OCI-LY7 (cell line): ENCODE measurements around the gene GJC2. TPM values are rescaled to one million over a fixed set of nuclear protein-coding genes. Genes with fewer than 3 reads are reported as not detected.

ENCODE experiments used
- BruUV-seq: library from RNA; stranded (reverse); fragments of 400-500 nt; replicated peaks from 2 replicates; lab custom pipeline; 2021; lab: Mats Ljungman, UMichigan
- CTCF ChIA-PET: fragments of 300-600 bp; sonication (Branson Sonifier 250); formaldehyde crosslinking; loops from one replicate; lab custom pipeline; 2022; ENCODE audit warnings: antibody characterized with exemption; ENCODE audit not compliant: unreplicated experiment; lab: Charles Lee
- POLR2A ChIA-PET: fragments of 300-600 bp; sonication (Branson Sonifier 250); formaldehyde crosslinking; loops from one replicate; lab custom pipeline; 2022; ENCODE audit warnings: antibody characterized with exemption; lab: Charles Lee
- DNase-seq: peaks from one replicate; pipeline ENCODE4 v3.0.0-alpha.2; 2015; ENCODE audit warnings: low spot score
- H2AFZ ChIP-seq: fragments of 200-600 bp; sonication (generic), shearing (Covaris generic); 2 replicates; pipeline ENCODE4 v1.6.1; 2014; ENCODE audit warnings: mild to moderate bottlenecking, antibody characterized with exemption, low read length, moderate library complexity
- H3K27ac ChIP-seq: fragments of 200-600 bp; sonication (generic); 2 replicates; pipeline ENCODE4 v1.5.1; 2014; ENCODE audit warnings: mixed run types, low read depth, mild to moderate bottlenecking, moderate library complexity, low read length, inconsistent platforms; ENCODE audit not compliant: poor library complexity, severe bottlenecking
- H3K36me3 ChIP-seq: fragments of 200-600 bp; sonication (generic); 2 replicates; pipeline ENCODE4 v1.6.1; 2014; ENCODE audit warnings: mild to moderate bottlenecking, antibody characterized with exemption, low read length, moderate library complexity, mixed read lengths; ENCODE audit not compliant: insufficient read depth
- H3K4me1 ChIP-seq: fragments of 200-600 bp; sonication (generic); 2 replicates; pipeline ENCODE4 v1.5.1; 2014; ENCODE audit warnings: mild to moderate bottlenecking, low read length; ENCODE audit not compliant: insufficient read depth, poor library complexity, severe bottlenecking
- H3K4me2 ChIP-seq: fragments of 200-600 bp; sonication (generic); 2 replicates; pipeline ENCODE4 v1.6.1; 2014; ENCODE audit warnings: mild to moderate bottlenecking, low read length
- H3K4me3 ChIP-seq: fragments of 200-600 bp; sonication (generic); 2 replicates; pipeline ENCODE4 v1.5.1; 2014; ENCODE audit warnings: mild to moderate bottlenecking, low read depth, low read length; ENCODE audit not compliant: poor library complexity, severe bottlenecking
- H3K79me2 ChIP-seq: fragments of 200-600 bp; sonication (generic); 2 replicates; pipeline ENCODE4 v1.6.1; 2016; ENCODE audit warnings: low read depth, mild to moderate bottlenecking, low read length, moderate library complexity, mixed read lengths; ENCODE audit not compliant: insufficient read depth
- H3K9me2 ChIP-seq: fragments of 200-600 bp; sonication (generic); 2 replicates; pipeline ENCODE4 v1.6.1; 2016; ENCODE audit warnings: mild to moderate bottlenecking, low read length, mixed read lengths; ENCODE audit not compliant: insufficient read depth
- H3K9me3 ChIP-seq: fragments of 200-600 bp; sonication (generic); 2 replicates; pipeline ENCODE4 v1.6.1; 2014; ENCODE audit warnings: mild to moderate bottlenecking, mixed run types, low read length, mixed read lengths
- H4K20me1 ChIP-seq: fragments of 200-600 bp; sonication (generic); 2 replicates; pipeline ENCODE4 v1.6.1; 2014; ENCODE audit warnings: mild to moderate bottlenecking, antibody characterized with exemption, low read length, moderate library complexity, mixed read lengths; ENCODE audit not compliant: insufficient read depth
- CTCF ChIP-seq: fragments of 200-600 bp; sonication (generic); conservative IDR thresholded peaks from 2 replicates; pipeline ENCODE4 v1.5.1; 2014; ENCODE audit warnings: mild to moderate bottlenecking, antibody characterized with exemption, low read length, moderate library complexity, mixed read lengths
- EZH2phosphoT487 ChIP-seq: fragments of 200-600 bp; sonication (generic); IDR thresholded peaks from 2 replicates; pipeline ENCODE4 v1.6.1; 2018; ENCODE audit warnings: low read depth, borderline replicate concordance, mild to moderate bottlenecking, mixed run types, antibody characterized with exemption, low read length, moderate library complexity, mixed read lengths
- intact Hi-C: fragments of 100-400 bp; cut with micrococcal nuclease; formaldehyde crosslinking; loops from one replicate; pipeline ENCODE4 v1.10.0; 2022; ENCODE audit not compliant: unreplicated experiment
- total RNA-seq, 2 experiments: library from RNA; depleted of rRNA in 1 of 2; stranded (reverse); fragments of >200 nt in 1 of 2; shearing (Covaris generic) in 1 of 2; gene quantifications; 2 replicates each; pipeline ENCODE4 v1.2.3, GENCODE V29; 2014 to 2022

The GJC2 gene
- total RNA-seq, 2 experiments from 2014 or later, result 0.22 to 0.80 TPM

- H3K9me3 ChIP-seq, result no peaks in the 10 kb centered on the region
- peaks cover 9% of the 10 kb centered on the region; the same call in 1 of the 2 replicates for H3K36me3 ChIP-seq
- no peak overlapping the region for H3K4me3 ChIP-seq
- intact Hi-C loops, result no loop called here
- DNase-seq, result no peak
- H3K9me2 ChIP-seq, result no peaks in the 10 kb centered on the region
- CTCF ChIA-PET, result no interaction called here
- H3K79me2 ChIP-seq, result no peaks in the 10 kb centered on the region
- H2AFZ ChIP-seq, result no peak overlapping the region
- POLR2A ChIA-PET, result no interaction called here
- H3K4me2 ChIP-seq, result no peak overlapping the region
- BruUV-seq, result no TSS peak
- no peaks in the 10 kb centered on the region for H4K20me1 ChIP-seq
- TF ChIP-seq EZH2phosphoT487 (no peak), CTCF (no peak)
- H3K4me1 ChIP-seq, result no peaks in the 10 kb centered on the region
- H3K27ac ChIP-seq, result no peak overlapping the region
Observed at GRCh38 chr1:228176024-228176395, 26.3 kb downstream of the GJC2 start.

- no peak overlapping the region for H3K4me2 ChIP-seq
- no peak overlapping the region for H3K27ac ChIP-seq
- peaks cover 9% of the 10 kb centered on the region; the same call in 1 of the 2 replicates for H3K36me3 ChIP-seq
- CTCF ChIA-PET, result interaction anchor here (0.6 kb wide), 2 partner anchors 10 to 11 kb away, joined by 3 to 5 read pairs; partner anchors contain the start of gene IBA57
- no peaks in the 10 kb centered on the region for H3K9me2 ChIP-seq
- DNase-seq, result no peak
- H3K4me3 ChIP-seq, result no peak overlapping the region
- H2AFZ ChIP-seq, result no peak overlapping the region
- no peaks in the 10 kb centered on the region for H3K9me3 ChIP-seq
- no peaks in the 10 kb centered on the region for H3K79me2 ChIP-seq
- H4K20me1 ChIP-seq, result no peaks in the 10 kb centered on the region
- intact Hi-C loops, result no loop called here
- no peaks in the 10 kb centered on the region for H3K4me1 ChIP-seq
- POLR2A ChIA-PET, result no interaction called here
- no TSS peak for BruUV-seq
- no peak for TF ChIP-seq CTCF
- TF ChIP-seq EZH2phosphoT487, result no peak
Observed at GRCh38 chr1:228176461-228177182, 26.9 kb downstream of the GJC2 start.

- H3K4me2 ChIP-seq, result no peak overlapping the region
- POLR2A ChIA-PET, result no interaction called here
- no TSS peak for BruUV-seq
- CTCF ChIA-PET, result interaction anchor here (0.6 kb wide), 2 partner anchors 11 to 12 kb away, joined by 3 to 5 read pairs; partner anchors contain the start of gene IBA57
- H4K20me1 ChIP-seq, result no peaks in the 10 kb centered on the region
- H3K4me3 ChIP-seq, result no peak overlapping the region
- no peaks in the 10 kb centered on the region for H3K9me2 ChIP-seq
- H3K4me1 ChIP-seq, result no peaks in the 10 kb centered on the region
- no peak overlapping the region for H3K27ac ChIP-seq
- intact Hi-C loops, result no loop called here
- no peak for DNase-seq
- H3K36me3 ChIP-seq, result peaks cover 9% of the 10 kb centered on the region; the same call in 1 of the 2 replicates
- no peak overlapping the region for H2AFZ ChIP-seq
- no peaks in the 10 kb centered on the region for H3K9me3 ChIP-seq
- TF ChIP-seq CTCF, result no peak
- no peak for TF ChIP-seq EZH2phosphoT487
- H3K79me2 ChIP-seq, result no peaks in the 10 kb centered on the region
Observed at GRCh38 chr1:228177183-228177475, 27.4 kb downstream of the GJC2 start.
